ENCODE data around the gene DOCK1. TPM values are rescaled to one million over a fixed set of nuclear protein-coding genes. Genes with fewer than 3 reads are reported as not detected.

The DOCK1 gene
- total and polyA plus RNA-seq, 2 donors from 2014 or later, result 15.8 to 81.7 TPM

- Histone ChIP-seq H3K27me3 (ENCODE audit: control insufficient read depth, insufficient read depth, low read length) (no peaks in the 10 kb centered on the region), H3K4me1 (ENCODE audit: control insufficient read depth in 2 of 3, insufficient read depth in 2 of 3, low read depth in 1 of 3, low read length in 3 of 3) (no peaks in the 10 kb centered on the region), H3K27ac (ENCODE audit: low read depth in 2 of 2, low read length in 2 of 2) (no peak overlapping the region), H3K36me3 (ENCODE audit: control insufficient read depth in 2 of 3, insufficient read depth in 3 of 3, low read length in 3 of 3) (no peaks in the 10 kb centered on the region), H3K9me3 (ENCODE audit: control insufficient read depth in 2 of 3, insufficient read depth in 1 of 3, low read length in 3 of 3) (peaks cover 0 to 5% (median 2%) of the 10 kb centered on the region in 3 donors), H3K9ac (ENCODE audit: low read length in 3 of 3) (no peak overlapping the region), H3K4me3 (ENCODE audit: low read length in 3 of 3) (no peak overlapping the region)
- DNase-seq, result no peak
- intact Hi-C loops (cut with DNase I), result no loop called here
- FAIRE-seq, result no peak
- TF ChIP-seq, protein P1, sequence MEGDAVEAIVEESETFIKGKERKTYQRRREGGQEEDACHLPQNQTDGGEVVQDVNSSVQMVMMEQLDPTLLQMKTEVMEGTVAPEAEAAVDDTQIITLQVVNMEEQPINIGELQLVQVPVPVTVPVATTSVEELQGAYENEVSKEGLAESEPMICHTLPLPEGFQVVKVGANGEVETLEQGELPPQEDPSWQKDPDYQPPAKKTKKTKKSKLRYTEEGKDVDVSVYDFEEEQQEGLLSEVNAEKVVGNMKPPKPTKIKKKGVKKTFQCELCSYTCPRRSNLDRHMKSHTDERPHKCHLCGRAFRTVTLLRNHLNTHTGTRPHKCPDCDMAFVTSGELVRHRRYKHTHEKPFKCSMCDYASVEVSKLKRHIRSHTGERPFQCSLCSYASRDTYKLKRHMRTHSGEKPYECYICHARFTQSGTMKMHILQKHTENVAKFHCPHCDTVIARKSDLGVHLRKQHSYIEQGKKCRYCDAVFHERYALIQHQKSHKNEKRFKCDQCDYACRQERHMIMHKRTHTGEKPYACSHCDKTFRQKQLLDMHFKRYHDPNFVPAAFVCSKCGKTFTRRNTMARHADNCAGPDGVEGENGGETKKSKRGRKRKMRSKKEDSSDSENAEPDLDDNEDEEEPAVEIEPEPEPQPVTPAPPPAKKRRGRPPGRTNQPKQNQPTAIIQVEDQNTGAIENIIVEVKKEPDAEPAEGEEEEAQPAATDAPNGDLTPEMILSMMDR (IDR thresholded peaks at IDR 0.05; ENCODE audit: borderline replicate concordance, extremely low read depth, insufficient read depth), result no peak
Measured at GRCh38 chr10:127462643-127463295, 557.5 kb downstream of the DOCK1 start.

- FAIRE-seq, result no peak
- intact Hi-C loops (cut with DNase I), result no loop called here
- TF ChIP-seq, protein P1 (IDR thresholded peaks at IDR 0.05; ENCODE audit: borderline replicate concordance, extremely low read depth, insufficient read depth), result no peak
- Histone ChIP-seq H3K36me3 (ENCODE audit: control insufficient read depth in 2 of 3, insufficient read depth in 3 of 3, low read length in 3 of 3) (no peaks in the 10 kb centered on the region), H3K9ac (ENCODE audit: low read length in 3 of 3) (no peak overlapping the region), H3K9me3 (ENCODE audit: control insufficient read depth in 2 of 3, insufficient read depth in 1 of 3, low read length in 3 of 3) (peaks cover 0 to 5% (median 2%) of the 10 kb centered on the region in 3 donors), H3K4me1 (ENCODE audit: control insufficient read depth in 2 of 3, insufficient read depth in 2 of 3, low read depth in 1 of 3, low read length in 3 of 3) (no peaks in the 10 kb centered on the region), H3K27me3 (ENCODE audit: control insufficient read depth, insufficient read depth, low read length) (no peaks in the 10 kb centered on the region), H3K4me3 (ENCODE audit: low read length in 3 of 3) (no peak overlapping the region), H3K27ac (ENCODE audit: low read depth in 2 of 2, low read length in 2 of 2) (no peak overlapping the region)
- no peak for DNase-seq
Measured at GRCh38 chr10:127463548-127463947, 558.3 kb downstream of the DOCK1 start.

- FAIRE-seq (no peak), DNase-seq (no peak)
- H3K27me3 ChIP-seq (ENCODE audit: control insufficient read depth, insufficient read depth, low read length), result no peaks in the 10 kb centered on the region
- H3K27ac ChIP-seq (ENCODE audit: low read depth in 2 of 2, low read length in 2 of 2), result no peak overlapping the region
- no peaks in the 10 kb centered on the region for H3K4me1 ChIP-seq (ENCODE audit: control insufficient read depth in 2 of 3, insufficient read depth in 2 of 3, low read depth in 1 of 3, low read length in 3 of 3)
- H3K9me3 ChIP-seq (ENCODE audit: control insufficient read depth in 2 of 3, insufficient read depth in 1 of 3, low read length in 3 of 3), result peaks cover 0 to 5% (median 2%) of the 10 kb centered on the region in 3 donors
- intact Hi-C loops (cut with DNase I), result no loop called here
- TF ChIP-seq, protein P1 (IDR thresholded peaks at IDR 0.05; ENCODE audit: borderline replicate concordance, extremely low read depth, insufficient read depth), result no peak
- no peak overlapping the region for H3K4me3 ChIP-seq (ENCODE audit: low read length in 3 of 3)
- no peak overlapping the region for H3K9ac ChIP-seq (ENCODE audit: low read length in 3 of 3)
- no peaks in the 10 kb centered on the region for H3K36me3 ChIP-seq (ENCODE audit: control insufficient read depth in 2 of 3, insufficient read depth in 3 of 3, low read length in 3 of 3)
Measured at GRCh38 chr10:127464561-127464960, 559.3 kb downstream of the DOCK1 start.

DNA sequence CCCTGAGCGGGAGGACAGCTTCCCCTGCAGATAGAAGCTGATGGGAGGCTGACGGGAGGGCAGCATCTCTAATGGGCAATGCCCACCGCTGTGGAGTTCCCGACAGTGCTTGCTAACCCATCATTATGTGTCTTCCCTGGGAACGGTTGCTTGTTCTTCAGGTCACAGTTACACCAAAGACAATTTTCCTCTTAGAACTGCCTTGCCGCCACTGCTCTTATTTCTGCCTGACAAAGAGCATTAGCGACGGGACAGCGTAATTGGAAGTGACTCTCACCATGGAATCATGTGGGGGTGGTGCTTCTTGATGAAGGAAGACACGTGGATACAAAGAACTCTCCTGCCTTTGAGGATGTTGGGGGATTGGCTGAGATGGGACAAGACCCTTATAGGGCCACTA is 562.6 kb downstream of the DOCK1 start:
- FAIRE-seq, result no peak
- intact Hi-C loops (cut with DNase I), result no loop called here
- Histone ChIP-seq H3K9me3 (ENCODE audit: control insufficient read depth in 2 of 3, insufficient read depth in 1 of 3, low read length in 3 of 3) (no peaks in the 10 kb centered on the region), H3K27me3 (ENCODE audit: control insufficient read depth, insufficient read depth, low read length) (no peaks in the 10 kb centered on the region), H3K4me1 (ENCODE audit: control insufficient read depth in 2 of 3, insufficient read depth in 2 of 3, low read depth in 1 of 3, low read length in 3 of 3) (no peaks in the 10 kb centered on the region), H3K9ac (ENCODE audit: low read length in 3 of 3) (no peak overlapping the region), H3K36me3 (ENCODE audit: control insufficient read depth in 2 of 3, insufficient read depth in 3 of 3, low read length in 3 of 3) (no peaks in the 10 kb centered on the region), H3K27ac (ENCODE audit: low read depth in 2 of 2, low read length in 2 of 2) (no peak overlapping the region), H3K4me3 (ENCODE audit: low read length in 3 of 3) (no peak overlapping the region)
- TF ChIP-seq, protein P1 (IDR thresholded peaks at IDR 0.05; ENCODE audit: borderline replicate concordance, extremely low read depth, insufficient read depth), result no peak
- no peak for DNase-seq
